GM12878 (cell line): ENCODE measurements around the gene TMCC2. TPM values are rescaled to one million over a fixed set of nuclear protein-coding genes. Genes with fewer than 3 reads are reported as not detected.

Experiments
- ATAC-seq: fragments of 200-7000 bp; cut with Tn5 transposase; 3 replicates; pipeline ENCODE4 v1.9.1; 2020; ENCODE audit warnings: mild to moderate bottlenecking, moderate library complexity
- BruUV-seq: library from RNA; stranded (reverse); fragments of 400-500 nt; replicated peaks from 2 replicates; lab custom pipeline; 2021; lab: Mats Ljungman, UMichigan
- CTCF ChIA-PET: fragments of 300-600 bp; sonication (Branson Sonifier 250); formaldehyde crosslinking; extraction: SDS; loops from one replicate; lab custom pipeline; 2021; ENCODE audit warnings: inconsistent platforms; lab: Yijun Ruan, JAX
- POLR2A ChIA-PET: fragments of 350-600 bp; formaldehyde crosslinking; extraction: SDS; loops from one replicate; lab custom pipeline; 2021; ENCODE audit warnings: inconsistent platforms; lab: Charles Lee
- RAD21 ChIA-PET: fragments of 300-600 bp; sonication (Branson Sonifier 250); formaldehyde crosslinking; loops from one replicate; lab custom pipeline; 2023; ENCODE audit warnings: antibody characterized with exemption; ENCODE audit not compliant: unreplicated experiment; lab: Charles Lee
- SMC1A ChIA-PET: fragments of 300-600 bp; sonication (Branson Sonifier 250); formaldehyde crosslinking; loops from one replicate; lab custom pipeline; 2023; ENCODE audit not compliant: unreplicated experiment, uncharacterized antibody; lab: Charles Lee
- DNase-seq: peaks from one replicate; pipeline ENCODE4 v3.0.0-alpha.2; 2011; ENCODE audit warnings: low read depth, low spot score
- FAIRE-seq: peaks from 3 replicates; lab custom pipeline; 2011; peaks lifted over from hg19 to GRCh38; lab: Jason Lieb, UNC
- H2AFZ ChIP-seq: 2 replicates; pipeline ENCODE4 v1.6.0; 2011; ENCODE audit warnings: low read depth, low read length, control low read depth; ENCODE audit not compliant: control insufficient read depth
- H3K27ac ChIP-seq: 2 replicates; pipeline ENCODE4 v1.5.1; 2011; ENCODE audit warnings: control low read depth; ENCODE audit not compliant: control insufficient read depth, insufficient read depth
- H3K27me3 ChIP-seq, 2 experiments: replicated peaks in 1 of 2; 2 replicates each; pipeline versions ENCODE4 v1.6.0 to v1.6.1; 2011; ENCODE audit warnings: low read length in 1 of 2; ENCODE audit not compliant: control insufficient read depth in 2 of 2, insufficient read depth in 2 of 2
- H3K36me3 ChIP-seq, 2 experiments: 2 replicates each; pipeline ENCODE4 v1.5.1; 2011; ENCODE audit warnings: low read length in 1 of 2; ENCODE audit not compliant: control insufficient read depth in 2 of 2, insufficient read depth in 2 of 2
- H3K4me1 ChIP-seq: 2 replicates; pipeline ENCODE4 v1.6.1; 2011; ENCODE audit warnings: mild to moderate bottlenecking, low read length, moderate library complexity, mixed read lengths; ENCODE audit not compliant: control insufficient read depth, insufficient read depth
- H3K4me2 ChIP-seq: 2 replicates; pipeline ENCODE4 v1.6.0; 2011; ENCODE audit warnings: control low read depth; ENCODE audit not compliant: control insufficient read depth, insufficient read depth
- H3K4me3 ChIP-seq: fragments of 200-600 bp; sonication (generic); 2 replicates; pipeline ENCODE4 v1.5.1; 2016
- H3K79me2 ChIP-seq: 2 replicates; pipeline ENCODE4 v1.6.0; 2011; ENCODE audit warnings: low read length; ENCODE audit not compliant: control insufficient read depth, insufficient read depth
- H3K9ac ChIP-seq: 2 replicates; pipeline ENCODE4 v1.8.0; 2011; ENCODE audit warnings: low read length, control low read depth, mixed read lengths; ENCODE audit not compliant: control insufficient read depth, insufficient read depth
- H3K9me3 ChIP-seq: replicated peaks from 3 replicates; pipeline ENCODE4 v1.5.1; 2011; ENCODE audit warnings: mild to moderate bottlenecking, low read length; ENCODE audit not compliant: control insufficient read depth, insufficient read depth
- H4K20me1 ChIP-seq: 2 replicates; pipeline ENCODE4 v1.6.0; 2011; ENCODE audit not compliant: control insufficient read depth, insufficient read depth
- CBX3 ChIP-seq: fragments of 200-600 bp; sonication (generic); IDR thresholded peaks from 2 replicates; pipeline ENCODE4 v1.6.1; 2016; ENCODE audit warnings: low read depth, borderline replicate concordance
- IKZF2 ChIP-seq, 2 experiments: fragments of 450-650 bp; IDR thresholded peaks; 2 replicates each; pipeline ENCODE4 v1.6.1; 2017; ENCODE audit warnings: mild to moderate bottlenecking in 2 of 2, moderate library complexity in 2 of 2
- MYB ChIP-seq: fragments of 150-350 bp; IDR thresholded peaks from 2 replicates; pipeline ENCODE4 v1.6.1; 2014; ENCODE audit warnings: mild to moderate bottlenecking, low read depth, low read length, borderline replicate concordance
- NFYB ChIP-seq: IDR thresholded peaks from 2 replicates; pipeline ENCODE4 v1.6.1; 2011; ENCODE audit warnings: low read depth, mild to moderate bottlenecking, low read length, improper control_type of control experiment, moderate library complexity; ENCODE audit not compliant: insufficient read depth
- POU2F2 ChIP-seq: IDR thresholded peaks from 3 replicates; pipeline ENCODE4 v1.6.1; 2011; ENCODE audit warnings: low read depth, mild to moderate bottlenecking, low read length, borderline replicate concordance
- RUNX3 ChIP-seq: IDR thresholded peaks from 2 replicates; pipeline ENCODE4 v1.6.1; 2012; ENCODE audit warnings: low read length, inconsistent platforms
- SPI1 ChIP-seq: IDR thresholded peaks from 2 replicates; pipeline ENCODE4 v1.6.1; 2011; ENCODE audit warnings: low read depth, mild to moderate bottlenecking, low read length, moderate library complexity, borderline replicate concordance; ENCODE audit not compliant: insufficient read depth
- SUPT20H ChIP-seq: IDR thresholded peaks from 2 replicates; pipeline ENCODE4 v1.6.1; 2011; ENCODE audit warnings: low read depth, mild to moderate bottlenecking, low read length, moderate library complexity, borderline replicate concordance; ENCODE audit not compliant: control insufficient read depth
- YY1 ChIP-seq: IDR thresholded peaks from 2 replicates; pipeline ENCODE4 v1.6.1; 2011; ENCODE audit warnings: low read depth, mild to moderate bottlenecking, low read length
- ZSCAN29 ChIP-seq: fragments of 450-650 bp; IDR thresholded peaks from 2 replicates; pipeline ENCODE4 v1.6.1; 2017; ENCODE audit warnings: mild to moderate bottlenecking, moderate library complexity
- in situ Hi-C: fragments of 300-500 bp; cut with MboI; formaldehyde crosslinking; loops from 9 replicates; pipeline ENCODE4 v1.14.3; 2018; ENCODE audit warnings: mixed read lengths
- intact Hi-C: fragments of 100-400 bp; cut with micrococcal nuclease; formaldehyde crosslinking; loops from one replicate; pipeline ENCODE4 v1.14.2; 2022; ENCODE audit not compliant: unreplicated experiment
- polyA plus RNA-seq, 11 experiments: library from polyadenylated mRNA; depleted of rRNA in 4 of 11; unstranded in 6 of 11; stranded (reverse) in 5 of 11; fragments of >200 nt; fragmentation: Nextera tagmentation in 4 of 11; fragmentation: Illumina TruSeq in 1 of 11; extraction: Ambion mirVana in 4 of 11; extraction: Trizol in 1 of 11; gene quantifications; 1 replicate in 1 of 11; 2 replicates in 10 of 11; pipeline versions ENCODE4 v1.2.1 to v1.2.3, GENCODE V29; 2011 to 2016; ENCODE audit warnings: inconsistent platforms in 2 of 11, missing spikeins in 2 of 11, low read depth in 1 of 11
- total RNA-seq, 4 experiments: library from RNA; depleted of rRNA in 3 of 4; stranded (reverse); fragments of >200 nt in 3 of 4; fragmentation: Illumina TruSeq in 1 of 4; extraction: Trizol in 1 of 4; gene quantifications; 2 replicates each; pipeline versions ENCODE4 v1.2.1 to v1.2.3, GENCODE V29; 2013 to 2021
- TF ChIP-seq, protein P1 (sequence below): IDR thresholded peaks from 2 replicates; pipeline ENCODE4 v1.6.1; 2011; ENCODE audit warnings: low read depth, mild to moderate bottlenecking, low read length, moderate library complexity, borderline replicate concordance; ENCODE audit errors: extremely low read depth
- TF ChIP-seq, protein P2 (sequence below): fragments of 150-350 bp; IDR thresholded peaks from 2 replicates; pipeline ENCODE4 v1.6.1; 2016; ENCODE audit warnings: low read depth, low read length
- TF ChIP-seq, protein P3 (sequence below): fragments of 450-650 bp; conservative IDR thresholded peaks from 2 replicates; pipeline ENCODE4 v1.6.1; 2017; ENCODE audit warnings: mild to moderate bottlenecking, moderate library complexity

TMCC2 gene
- total and polyA plus RNA-seq, 10 of the 15 experiments (the other 5 are each of a cell fraction or from before 2014, with no cell fraction given): 0.06 to 2.3 (median 0.76) TPM

DNA sequence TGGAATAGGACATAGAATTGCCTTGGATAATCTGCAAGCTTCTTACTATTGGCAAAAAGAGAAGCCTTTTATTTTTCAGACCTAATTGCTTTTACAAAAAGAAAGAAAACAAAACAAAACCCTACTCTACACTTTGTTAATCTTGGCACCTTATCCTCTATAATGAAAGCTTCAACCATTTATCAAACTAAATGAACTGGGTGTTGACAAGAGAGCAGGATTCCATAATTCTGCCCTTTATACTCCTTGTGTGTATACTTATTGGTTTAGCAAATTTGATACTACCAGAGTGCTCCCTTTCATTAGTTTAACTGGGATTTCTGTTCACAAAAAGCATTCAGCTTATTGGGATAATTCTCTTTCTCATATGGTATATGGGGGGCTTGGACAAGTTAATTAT lies 3.0 kb upstream of the TMCC2 start:
- Histone ChIP-seq H2AFZ (no peak overlapping the region), H3K4me2 (no peak overlapping the region), H3K27ac (no peak overlapping the region), H3K4me3 (no peak overlapping the region), H4K20me1 (no peaks in the 10 kb centered on the region), H3K9ac (no peak overlapping the region), H3K36me3 (no peaks in the 10 kb centered on the region), H3K9me3 (no peaks in the 10 kb centered on the region), H3K79me2 (no peaks in the 10 kb centered on the region), H3K4me1 (peaks cover 10% of the 10 kb centered on the region), H3K27me3 (peaks cover 2 to 15% of the 10 kb centered on the region in 2 experiments; a peak in 3 of 4 replicates)
- no peak for TF ChIP-seq POU2F2
- TF ChIP-seq, protein P1, sequence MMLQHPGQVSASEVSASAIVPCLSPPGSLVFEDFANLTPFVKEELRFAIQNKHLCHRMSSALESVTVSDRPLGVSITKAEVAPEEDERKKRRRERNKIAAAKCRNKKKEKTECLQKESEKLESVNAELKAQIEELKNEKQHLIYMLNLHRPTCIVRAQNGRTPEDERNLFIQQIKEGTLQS: no peak
- TF ChIP-seq NFYB: no peak
- no peak for TF ChIP-seq RUNX3
- TF ChIP-seq ZSCAN29: no peak
- TF ChIP-seq, protein P2, sequence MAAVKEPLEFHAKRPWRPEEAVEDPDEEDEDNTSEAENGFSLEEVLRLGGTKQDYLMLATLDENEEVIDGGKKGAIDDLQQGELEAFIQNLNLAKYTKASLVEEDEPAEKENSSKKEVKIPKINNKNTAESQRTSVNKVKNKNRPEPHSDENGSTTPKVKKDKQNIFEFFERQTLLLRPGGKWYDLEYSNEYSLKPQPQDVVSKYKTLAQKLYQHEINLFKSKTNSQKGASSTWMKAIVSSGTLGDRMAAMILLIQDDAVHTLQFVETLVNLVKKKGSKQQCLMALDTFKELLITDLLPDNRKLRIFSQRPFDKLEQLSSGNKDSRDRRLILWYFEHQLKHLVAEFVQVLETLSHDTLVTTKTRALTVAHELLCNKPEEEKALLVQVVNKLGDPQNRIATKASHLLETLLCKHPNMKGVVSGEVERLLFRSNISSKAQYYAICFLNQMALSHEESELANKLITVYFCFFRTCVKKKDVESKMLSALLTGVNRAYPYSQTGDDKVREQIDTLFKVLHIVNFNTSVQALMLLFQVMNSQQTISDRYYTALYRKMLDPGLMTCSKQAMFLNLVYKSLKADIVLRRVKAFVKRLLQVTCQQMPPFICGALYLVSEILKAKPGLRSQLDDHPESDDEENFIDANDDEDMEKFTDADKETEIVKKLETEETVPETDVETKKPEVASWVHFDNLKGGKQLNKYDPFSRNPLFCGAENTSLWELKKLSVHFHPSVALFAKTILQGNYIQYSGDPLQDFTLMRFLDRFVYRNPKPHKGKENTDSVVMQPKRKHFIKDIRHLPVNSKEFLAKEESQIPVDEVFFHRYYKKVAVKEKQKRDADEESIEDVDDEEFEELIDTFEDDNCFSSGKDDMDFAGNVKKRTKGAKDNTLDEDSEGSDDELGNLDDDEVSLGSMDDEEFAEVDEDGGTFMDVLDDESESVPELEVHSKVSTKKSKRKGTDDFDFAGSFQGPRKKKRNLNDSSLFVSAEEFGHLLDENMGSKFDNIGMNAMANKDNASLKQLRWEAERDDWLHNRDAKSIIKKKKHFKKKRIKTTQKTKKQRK: no peak
- no peak for TF ChIP-seq CBX3
- TF ChIP-seq, protein P3, sequence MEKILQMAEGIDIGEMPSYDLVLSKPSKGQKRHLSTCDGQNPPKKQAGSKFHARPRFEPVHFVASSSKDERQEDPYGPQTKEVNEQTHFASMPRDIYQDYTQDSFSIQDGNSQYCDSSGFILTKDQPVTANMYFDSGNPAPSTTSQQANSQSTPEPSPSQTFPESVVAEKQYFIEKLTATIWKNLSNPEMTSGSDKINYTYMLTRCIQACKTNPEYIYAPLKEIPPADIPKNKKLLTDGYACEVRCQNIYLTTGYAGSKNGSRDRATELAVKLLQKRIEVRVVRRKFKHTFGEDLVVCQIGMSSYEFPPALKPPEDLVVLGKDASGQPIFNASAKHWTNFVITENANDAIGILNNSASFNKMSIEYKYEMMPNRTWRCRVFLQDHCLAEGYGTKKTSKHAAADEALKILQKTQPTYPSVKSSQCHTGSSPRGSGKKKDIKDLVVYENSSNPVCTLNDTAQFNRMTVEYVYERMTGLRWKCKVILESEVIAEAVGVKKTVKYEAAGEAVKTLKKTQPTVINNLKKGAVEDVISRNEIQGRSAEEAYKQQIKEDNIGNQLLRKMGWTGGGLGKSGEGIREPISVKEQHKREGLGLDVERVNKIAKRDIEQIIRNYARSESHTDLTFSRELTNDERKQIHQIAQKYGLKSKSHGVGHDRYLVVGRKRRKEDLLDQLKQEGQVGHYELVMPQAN: no peak
- TF ChIP-seq SUPT20H: no peak
- TF ChIP-seq SPI1: no peak
- TF ChIP-seq YY1: no peak
- TF ChIP-seq IKZF2 (IDR thresholded peaks at IDR 0.05): no peak
- TF ChIP-seq MYB: no peak
- ChIA-PET CTCF (interaction anchor here (19.1 kb wide), 1 partner anchor 27 kb away, joined by 836 read pairs; no protein-coding TSS in a partner anchor), SMC1A (interaction anchor here (1.0 to 12.1 kb wide), 4 partner anchors 8 to 80 kb away, joined by 3 to 427 read pairs (median 4); no protein-coding TSS in a partner anchor), POLR2A (no interaction called here), RAD21 (interaction anchor here (24.5 kb wide), 1 partner anchor 28 kb away, joined by 728 read pairs; no protein-coding TSS in a partner anchor)
- in situ Hi-C loops (no loop called here), intact Hi-C loops (no loop called here)
- no peak for ATAC-seq
- no peak for DNase-seq
- BruUV-seq: no TSS peak
- FAIRE-seq: no peak
